Mucosa of stomach (tissue), 1 donor: ENCODE results near the gene NAXE.
"Not testable (repeated sequence)": the region's sequence is repeated elsewhere in the genome, so short reads cannot be mapped to it uniquely, and the experiment has no call there.

Source experiments
- H3K27me3 ChIP-seq: one replicate; pipeline ENCODE4 v1.7.0; 2013; ENCODE audit warnings: mild to moderate bottlenecking, low read length; ENCODE audit not compliant: control insufficient read depth, insufficient read depth
- H3K36me3 ChIP-seq: one replicate; pipeline ENCODE4 v1.7.0; 2013; ENCODE audit warnings: low read length; ENCODE audit not compliant: control insufficient read depth, insufficient read depth
- H3K4me1 ChIP-seq: one replicate; pipeline ENCODE4 v1.7.0; 2013; ENCODE audit warnings: mild to moderate bottlenecking, low read length; ENCODE audit not compliant: control insufficient read depth, insufficient read depth
- H3K4me3 ChIP-seq: one replicate; pipeline ENCODE4 v1.7.0; 2013; ENCODE audit warnings: low read length
- H3K9ac ChIP-seq: one replicate; pipeline ENCODE4 v1.7.0; 2013; ENCODE audit warnings: mild to moderate bottlenecking, low read length, moderate library complexity
- H3K9me3 ChIP-seq: one replicate; pipeline ENCODE4 v1.7.0; 2013; ENCODE audit warnings: mild to moderate bottlenecking, low read length, moderate library complexity; ENCODE audit not compliant: control insufficient read depth
- donor health status: Pancreatic carcinoma.

NAXE gene

GRCh38 chr1:156598731-156599432 is 7.3 kb downstream of the NAXE start:
- Histone ChIP-seq H3K36me3 (peaks cover 10% of the 10 kb centered on the region), H3K4me3 (no peak overlapping the region), H3K27me3 (no peaks in the 10 kb centered on the region), H3K9ac (no peak overlapping the region), H3K9me3 (no peaks in the 10 kb centered on the region), H3K4me1 (peaks cover 13% of the 10 kb centered on the region)

DNA sequence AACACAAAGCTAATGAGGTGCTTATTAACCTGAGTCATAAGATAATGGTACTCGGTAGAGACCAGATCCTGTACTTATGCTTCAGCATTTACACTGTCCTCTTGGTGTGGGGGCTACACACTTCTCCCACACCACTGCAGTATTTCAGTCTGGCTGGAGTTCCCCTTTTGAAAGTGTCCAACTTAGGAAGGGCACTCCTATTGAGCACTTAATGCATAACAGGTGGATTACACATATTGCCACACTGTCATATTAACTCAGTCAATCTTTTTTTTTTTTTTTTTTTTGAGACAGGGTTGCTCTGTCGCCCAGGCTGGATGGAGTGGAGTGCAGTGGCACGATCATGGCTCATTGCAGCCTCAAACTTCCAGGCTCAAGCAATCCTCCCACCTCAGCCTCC is 8.2 kb downstream of the NAXE start:
- Histone ChIP-seq H3K36me3 (peaks cover 8% of the 10 kb centered on the region), H3K4me1 (peaks cover 13% of the 10 kb centered on the region), H3K9ac (no peak overlapping the region), H3K4me3 (no peak overlapping the region), H3K9me3 (no peaks in the 10 kb centered on the region), H3K27me3 (no peaks in the 10 kb centered on the region)

GRCh38 chr1:156600733-156601121 is 9.2 kb downstream of the NAXE start:
- peaks cover 5% of the 10 kb centered on the region for H3K36me3 ChIP-seq
- H3K27me3 ChIP-seq, result no peaks in the 10 kb centered on the region
- H3K9ac ChIP-seq, result peak overlapping the region; percentile 70
- H3K9me3 ChIP-seq, result no peaks in the 10 kb centered on the region
- H3K4me1 ChIP-seq, result peaks cover 13% of the 10 kb centered on the region
- H3K4me3 ChIP-seq, result peak overlapping the region; percentile 52

GRCh38 chr1:156601122-156601830 is 9.7 kb downstream of the NAXE start, which contains the start of gene GPATCH4:
Gene GPATCH4 (minus strand): TSS chr1:156601479.
- peaks cover 13% of the 10 kb centered on the region for H3K4me1 ChIP-seq
- peaks cover 3% of the 10 kb centered on the region for H3K36me3 ChIP-seq
- H3K4me3 ChIP-seq, result peak within 1 kb of the TSS; percentile 52
- no peaks in the 10 kb centered on the region for H3K9me3 ChIP-seq
- H3K9ac ChIP-seq, result peak within 1 kb of the TSS; percentile 70
- H3K27me3 ChIP-seq, result no peaks in the 10 kb centered on the region

DNA sequence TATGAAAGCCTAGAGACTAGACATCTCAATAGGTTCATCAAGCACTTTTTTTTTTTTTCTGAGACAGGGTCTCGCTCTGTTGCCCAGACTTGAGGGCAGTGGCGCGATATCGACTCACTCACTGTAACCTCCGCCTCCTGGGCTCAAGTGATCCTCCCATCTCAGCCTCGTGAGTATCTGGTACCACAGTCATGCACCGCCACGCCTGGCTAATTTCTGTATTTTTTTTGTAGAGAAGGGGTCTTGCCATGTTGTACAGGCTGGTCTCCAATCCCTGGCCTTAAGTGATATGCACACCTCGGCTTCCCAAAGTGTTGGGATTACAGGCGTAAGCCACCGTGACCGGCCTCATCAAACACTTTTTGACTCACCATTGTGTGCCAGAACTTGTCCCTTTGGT is 10.3 kb downstream of the NAXE start:
- H3K36me3 ChIP-seq, result no peaks in the 10 kb centered on the region
- peaks cover 13% of the 10 kb centered on the region for H3K4me1 ChIP-seq
- no peaks in the 10 kb centered on the region for H3K27me3 ChIP-seq
- H3K4me3 ChIP-seq, result peak overlapping the region; percentile 52
- H3K9me3 ChIP-seq, result no peaks in the 10 kb centered on the region
- peak overlapping the region; percentile 70 for H3K9ac ChIP-seq

DNA sequence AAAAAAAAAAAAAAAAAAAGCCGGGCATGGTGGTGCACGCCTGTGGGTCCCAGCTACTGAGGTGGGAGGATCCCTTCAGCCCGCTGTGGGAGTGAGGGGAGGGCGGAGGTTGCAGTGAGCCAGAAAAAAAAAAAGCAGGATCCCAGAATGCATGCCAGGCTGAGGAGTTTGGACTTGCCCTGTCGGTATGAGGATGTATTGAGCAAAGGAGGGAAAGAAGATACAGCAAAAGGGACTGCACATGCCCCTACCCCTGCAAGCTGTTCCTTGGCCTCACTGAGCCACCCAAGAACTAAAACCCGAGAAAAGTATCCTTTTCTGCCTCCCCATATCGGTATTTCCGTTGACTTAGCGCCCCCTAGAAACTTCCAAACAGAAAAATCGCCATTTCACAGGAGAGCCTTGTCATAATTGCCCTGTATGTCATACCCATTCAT is 11.0 kb downstream of the NAXE start:
- H3K4me1 ChIP-seq, result peaks cover 13% of the 10 kb centered on the region
- H3K36me3 ChIP-seq, result no peaks in the 10 kb centered on the region
- no peak overlapping the region for H3K9ac ChIP-seq

GRCh38 chr1:156607344-156607743 is 15.8 kb downstream of the NAXE start:
- H3K4me3 ChIP-seq, result not testable (repeated sequence)

More for the DNA sequence above, 11.0 kb downstream of the NAXE start:
- Histone ChIP-seq H3K9me3 (no peaks in the 10 kb centered on the region), H3K4me3 (no peak overlapping the region), H3K27me3 (no peaks in the 10 kb centered on the region)

GRCh38 chr1:156608036-156608674 is 16.6 kb downstream of the NAXE start:
- H3K9me3 ChIP-seq, result no peaks in the 10 kb centered on the region
- H3K9ac ChIP-seq, result no peak overlapping the region
- no peak overlapping the region for H3K4me3 ChIP-seq
- no peaks in the 10 kb centered on the region for H3K36me3 ChIP-seq
- peaks cover 5% of the 10 kb centered on the region for H3K27me3 ChIP-seq
- H3K4me1 ChIP-seq, result no peaks in the 10 kb centered on the region

More at GRCh38 chr1:156607344-156607743, 15.8 kb downstream of the NAXE start:
- H3K9me3 ChIP-seq, H3K4me1 ChIP-seq, H3K36me3 ChIP-seq, H3K27me3 ChIP-seq, H3K9ac ChIP-seq: not testable (repeated sequence)

DNA sequence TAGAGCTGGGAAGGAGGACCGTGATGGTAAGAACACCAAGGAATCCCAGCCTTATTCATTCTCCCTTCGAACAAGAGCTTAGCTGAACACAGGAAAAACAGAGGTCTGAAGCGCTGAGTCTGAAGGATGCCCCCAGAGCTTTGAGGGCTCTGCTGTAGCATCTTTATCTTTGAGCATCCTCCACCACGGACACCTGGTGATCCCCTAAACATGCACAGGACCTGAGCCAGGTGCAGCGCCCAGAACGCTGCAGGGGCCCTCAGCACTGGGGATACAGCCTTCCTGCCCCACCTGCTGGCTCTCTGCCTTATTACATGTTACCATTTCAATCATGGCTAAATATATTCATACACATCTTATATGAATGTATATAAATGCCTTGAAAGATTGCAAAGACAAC is 17.4 kb downstream of the NAXE start:
- no peaks in the 10 kb centered on the region for H3K36me3 ChIP-seq
- H3K9ac ChIP-seq, result no peak overlapping the region
- no peak overlapping the region for H3K4me3 ChIP-seq
- H3K4me1 ChIP-seq, result no peaks in the 10 kb centered on the region
- peaks cover 5% of the 10 kb centered on the region for H3K27me3 ChIP-seq
- H3K9me3 ChIP-seq, result no peaks in the 10 kb centered on the region

DNA sequence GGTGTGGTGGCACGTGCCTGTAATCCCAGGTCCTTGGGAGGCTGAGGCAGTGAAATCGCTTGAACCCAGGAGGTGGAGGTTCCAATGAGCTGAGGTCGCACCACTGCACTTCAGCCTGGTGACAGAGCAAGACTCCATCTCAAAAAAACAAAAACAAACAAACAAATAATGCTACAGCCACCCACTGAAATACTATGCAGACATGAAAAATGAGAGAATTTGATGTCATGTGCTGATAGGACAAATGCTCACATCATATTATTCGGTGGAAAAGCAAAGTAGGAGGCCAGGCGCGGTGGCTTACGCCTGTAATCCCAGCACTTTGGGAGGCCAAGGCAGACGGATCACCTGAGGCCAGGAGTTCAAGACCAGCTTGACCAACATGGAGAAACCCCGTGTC is 18.5 kb downstream of the NAXE start:
- H3K9me3 ChIP-seq, H3K9ac ChIP-seq, H3K36me3 ChIP-seq, H3K4me3 ChIP-seq, H3K4me1 ChIP-seq, H3K27me3 ChIP-seq: not testable (repeated sequence)

GRCh38 chr1:156612666-156613065 is 21.1 kb downstream of the NAXE start:
- peaks cover 8% of the 10 kb centered on the region for H3K4me1 ChIP-seq
- no peak overlapping the region for H3K4me3 ChIP-seq
- peaks cover 7% of the 10 kb centered on the region for H3K27me3 ChIP-seq
- H3K9me3 ChIP-seq, result no peaks in the 10 kb centered on the region
- H3K9ac ChIP-seq, result no peak overlapping the region
- no peaks in the 10 kb centered on the region for H3K36me3 ChIP-seq

- peaks cover 25% of the 10 kb centered on the region for H3K27me3 ChIP-seq
- no peaks in the 10 kb centered on the region for H3K36me3 ChIP-seq
- H3K4me3 ChIP-seq, result no peak overlapping the region
- no peak overlapping the region for H3K9ac ChIP-seq
- no peaks in the 10 kb centered on the region for H3K9me3 ChIP-seq
- peaks cover 8% of the 10 kb centered on the region for H3K4me1 ChIP-seq
Observed at GRCh38 chr1:156615946-156616345, 24.4 kb downstream of the NAXE start.
